Stimulated activated CD4-positive, alpha-beta T cell treated with anti-CD3 and anti-CD28 coated beads, Interleukin-1b, Interleukin-23, amount 100 ng/mL, for 24 hours (primary cell): Measurements from ENCODE around the gene STK33.

ENCODE experiments used
- DNase-seq, 4 experiments: peaks; one replicate each; pipeline ENCODE4 v3.0.0-alpha.2; 2020; ENCODE audit warnings: low read depth in 4 of 4, low spot score in 1 of 4

The STK33 gene

DNA sequence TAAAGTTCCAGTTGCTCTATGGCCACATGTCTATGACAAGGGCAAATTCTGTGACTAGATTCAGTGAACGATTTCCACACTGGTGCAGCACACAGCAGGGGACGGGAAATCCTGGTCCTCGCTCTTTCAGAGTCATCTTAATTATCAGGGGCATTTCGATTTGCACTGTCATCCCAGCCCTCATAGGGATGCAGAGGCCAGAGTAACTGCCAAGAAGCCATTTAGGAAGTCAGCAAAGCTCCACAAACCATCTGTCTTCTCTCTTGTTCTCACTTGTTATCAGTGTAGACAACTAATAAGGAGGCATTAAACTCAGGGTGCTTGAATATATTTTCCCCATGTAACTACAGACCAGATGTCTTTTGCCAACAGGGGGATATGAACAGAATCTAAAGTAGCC lies 151.7 kb downstream of the STK33 start:
- no peak for DNase-seq

GRCh38 chr11:8440649-8441048 lies 153.4 kb downstream of the STK33 start:
- no peak for DNase-seq

GRCh38 chr11:8429483-8429882 lies 164.5 kb downstream of the STK33 start:
- DNase-seq: no peak

DNA sequence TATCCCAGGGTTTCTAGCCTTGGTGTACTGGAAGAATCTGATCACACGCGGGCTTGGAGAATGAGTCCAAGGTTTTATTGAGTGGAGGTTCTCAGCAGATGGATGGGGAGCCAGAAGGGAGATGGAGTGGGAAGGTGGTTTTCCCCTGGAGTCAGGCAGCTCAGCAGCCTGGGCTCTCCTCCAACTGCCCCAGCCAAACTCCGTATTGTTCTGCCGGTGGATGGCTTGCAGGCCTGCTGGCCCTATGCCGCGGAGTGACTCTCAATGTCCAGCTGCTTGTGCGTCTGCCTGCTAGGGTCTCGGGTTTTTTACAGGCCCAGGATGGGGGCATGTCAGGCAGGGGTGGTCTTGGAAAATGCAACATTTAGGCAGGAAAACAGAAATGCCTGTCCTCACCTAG lies 168.0 kb downstream of the STK33 start:
- DNase-seq: no peak

GRCh38 chr11:8415195-8415594 lies 178.8 kb downstream of the STK33 start:
- no peak for DNase-seq

- DNase-seq: no peak
These were observed 185.7 kb downstream of the STK33 start for GRCh38 chr11:8408151-8408941.

DNA sequence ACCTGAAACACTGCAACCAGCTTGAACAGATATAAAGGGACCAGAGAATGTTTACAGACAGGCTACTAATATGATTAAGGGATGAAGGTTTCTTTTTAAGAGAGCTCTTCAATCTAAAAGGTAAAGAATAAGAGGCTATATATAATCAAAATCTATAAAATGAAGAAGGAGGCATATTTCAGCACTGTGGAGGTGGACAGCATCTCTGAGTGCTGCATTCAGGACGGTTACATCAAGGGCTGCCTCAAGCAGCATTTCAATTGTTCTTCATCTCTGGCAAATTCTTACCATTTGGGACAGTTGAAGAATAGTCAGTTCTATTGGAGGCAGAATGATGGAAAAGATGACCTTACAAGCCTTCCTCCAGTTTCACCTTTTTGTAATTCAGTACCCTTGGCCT lies 190.7 kb downstream of the STK33 start:
- no peak for DNase-seq

DNA sequence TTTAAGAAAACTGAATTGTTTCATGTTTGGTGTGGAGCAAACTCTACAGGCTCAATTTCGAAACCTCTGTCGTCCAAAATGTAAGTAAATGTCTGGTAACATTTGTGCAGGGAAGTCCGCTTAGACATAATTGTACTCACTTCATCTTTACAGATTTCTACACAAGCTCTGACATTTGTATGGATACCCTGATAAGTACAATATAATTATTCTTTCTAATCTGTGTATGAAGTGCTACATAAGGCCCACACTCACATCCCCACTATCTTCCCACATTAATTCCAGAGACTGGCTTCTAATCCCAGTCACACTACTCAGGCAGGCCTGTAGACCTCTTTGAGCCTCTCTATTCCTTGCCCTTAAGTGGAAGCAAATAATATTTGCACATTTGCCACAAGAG lies 201.1 kb downstream of the STK33 start:
- DNase-seq: no peak

DNA sequence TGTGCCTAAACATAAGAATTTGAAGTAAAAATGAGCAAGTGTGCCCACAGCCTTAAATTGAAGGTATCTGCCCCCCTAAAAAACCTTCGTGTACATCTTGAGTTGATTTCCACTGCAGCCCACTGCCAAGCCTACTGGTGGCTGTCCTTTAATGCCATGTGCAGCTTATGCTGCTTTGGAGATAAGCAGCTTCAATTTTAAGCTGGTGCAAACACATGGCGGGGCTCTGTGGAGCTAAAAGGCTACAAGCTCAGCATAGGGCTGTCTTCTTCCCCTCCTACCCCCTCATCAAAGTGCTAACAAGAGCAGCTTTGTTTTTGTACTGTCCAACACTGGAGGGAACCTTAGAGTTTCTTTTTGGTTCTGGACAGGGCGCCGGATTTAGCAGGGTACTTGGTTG lies 201.9 kb downstream of the STK33 start:
- no peak for DNase-seq

DNA sequence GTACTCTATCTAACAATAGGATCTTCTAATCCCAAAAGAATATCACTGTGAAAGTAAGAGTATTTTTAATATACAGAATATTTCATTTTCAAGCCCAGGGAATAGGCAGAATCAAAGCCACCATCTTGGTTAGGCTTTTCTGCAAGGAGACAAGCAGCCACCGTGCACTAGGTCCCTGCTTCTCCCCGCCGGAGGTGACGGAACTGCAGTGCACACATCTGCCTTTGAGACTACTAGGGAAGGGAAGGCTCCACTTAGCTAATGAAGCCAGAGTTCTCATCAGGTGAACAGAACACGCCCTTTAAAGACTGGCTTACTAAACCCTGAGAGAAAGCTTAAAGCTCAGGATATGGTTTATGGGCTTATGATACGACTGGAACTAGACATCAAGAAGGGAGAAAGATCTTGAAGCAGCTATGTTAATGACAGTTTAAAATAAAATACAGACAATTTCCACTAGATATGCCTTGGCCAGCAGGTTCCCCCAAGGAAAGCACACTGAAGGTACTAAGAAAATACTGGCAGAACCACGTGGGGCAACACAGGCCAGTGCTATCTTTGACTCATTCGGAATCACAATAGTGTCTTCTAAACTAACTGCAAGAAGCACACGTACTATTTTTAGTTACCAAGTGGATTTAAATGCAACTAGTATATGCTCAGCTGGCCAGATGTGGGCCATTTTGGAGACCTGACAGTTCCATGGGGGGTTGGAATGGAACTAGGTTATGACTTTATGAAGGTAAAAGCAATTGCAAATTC lies 203.0 kb downstream of the STK33 start:
- no peak for DNase-seq

DNA sequence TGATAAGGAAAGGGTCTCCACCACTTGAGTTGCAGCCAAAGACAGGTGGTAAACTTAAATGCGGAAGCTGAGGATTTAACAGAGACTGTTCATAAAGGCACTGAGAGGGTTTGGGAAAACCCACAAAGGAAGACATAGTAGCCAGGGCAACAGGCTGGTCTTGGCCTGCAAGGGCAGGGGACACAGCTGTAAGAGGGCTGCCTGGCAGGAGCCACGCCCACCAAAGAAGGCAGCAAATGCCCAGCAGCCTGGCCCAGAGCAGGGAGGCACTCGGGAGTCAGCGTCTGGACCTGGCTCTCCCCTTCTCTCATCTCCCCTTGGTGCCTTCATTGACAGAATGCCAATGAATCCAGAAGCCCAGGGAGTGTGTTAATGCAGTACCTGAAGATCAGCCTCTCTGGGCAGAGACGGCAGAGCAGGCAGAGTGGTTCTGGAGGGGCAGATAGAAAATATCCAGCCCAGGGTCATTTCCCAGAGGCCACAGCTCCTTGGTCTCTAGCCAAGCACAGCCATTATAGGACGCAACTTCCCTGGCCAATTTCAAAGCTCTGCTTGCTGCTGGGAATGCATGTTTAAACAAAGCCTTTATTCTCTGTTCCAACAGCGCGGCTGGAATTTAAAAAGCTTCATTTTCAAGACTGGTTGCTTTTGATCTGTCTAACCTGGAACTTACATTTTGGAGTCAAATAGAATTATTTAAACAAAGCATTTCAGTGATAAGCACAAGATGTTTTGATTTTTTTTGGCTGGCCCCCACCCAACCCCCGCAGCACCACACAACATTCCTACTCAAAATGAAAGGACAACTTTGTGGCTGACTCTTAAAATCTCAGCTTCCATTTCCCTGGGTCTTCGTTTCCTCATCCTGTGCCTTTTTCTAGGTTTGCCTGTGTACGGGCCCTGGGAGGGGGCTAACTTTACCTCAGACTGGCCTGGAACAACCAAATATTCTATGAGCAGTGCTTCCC lies 204.7 kb downstream of the STK33 start:
- DNase-seq: no peak

DNA sequence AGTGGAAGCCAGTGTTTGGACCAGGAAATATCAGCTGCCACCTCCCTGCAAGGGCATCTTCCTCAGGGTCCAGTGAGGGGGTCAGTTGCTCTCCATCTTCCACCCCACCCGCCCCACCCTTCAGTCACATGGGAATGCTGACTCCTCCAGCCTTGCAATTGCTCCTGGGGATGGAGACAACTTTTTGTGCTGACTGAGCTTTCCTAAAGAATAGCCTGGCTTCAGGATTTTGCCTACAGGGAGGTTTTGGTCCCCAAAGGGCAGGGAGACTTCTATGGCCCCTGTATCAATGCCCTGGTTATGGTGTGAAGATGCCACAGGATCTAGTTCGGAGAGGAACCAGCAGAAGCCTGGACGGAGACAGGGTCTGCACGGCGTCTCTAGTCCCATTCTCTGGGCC lies 206.3 kb downstream of the STK33 start:
- DNase-seq: no peak

GRCh38 chr11:8387141-8387540 lies 206.9 kb downstream of the STK33 start:
- DNase-seq: no peak

DNA sequence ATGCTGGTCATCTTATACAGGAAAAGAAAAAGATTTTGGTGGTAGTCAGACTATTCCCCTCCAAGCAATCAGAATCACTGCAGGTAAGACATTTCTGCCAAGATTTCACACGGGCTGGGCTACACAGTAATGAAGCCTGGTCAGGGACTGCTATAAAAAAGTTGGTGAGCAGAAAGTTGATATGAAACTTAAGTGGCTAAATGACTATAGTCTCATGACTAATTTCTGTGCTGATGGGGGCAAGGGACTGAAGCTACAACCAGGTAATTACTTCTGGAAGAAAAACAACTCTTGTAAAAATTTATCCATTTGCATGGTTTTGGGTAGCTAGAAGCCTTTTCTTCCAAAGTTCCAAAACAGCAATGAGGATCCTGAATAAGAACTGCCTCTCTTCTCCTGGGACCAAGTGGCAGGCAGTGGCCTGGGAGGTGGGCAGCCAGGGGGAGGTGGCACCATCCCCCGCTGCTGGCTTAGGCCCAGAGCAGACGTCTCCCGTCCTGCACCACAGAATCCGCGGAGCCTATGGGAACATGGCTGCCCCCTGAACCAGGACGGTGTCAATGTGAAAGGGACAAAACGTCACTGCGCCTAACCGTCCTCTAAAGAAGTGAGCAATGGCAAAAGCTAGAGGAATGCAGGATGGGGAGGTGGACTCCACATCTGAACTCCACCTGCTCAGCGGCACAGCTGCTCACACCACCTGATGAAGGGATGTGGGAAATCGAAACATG lies 207.7 kb downstream of the STK33 start:
- DNase-seq: no peak

GRCh38 chr11:8384199-8384821 lies 209.7 kb downstream of the STK33 start:
- no peak for DNase-seq

GRCh38 chr11:8383627-8384026 lies 210.4 kb downstream of the STK33 start:
- DNase-seq: no peak

- DNase-seq: no peak
These were observed 210.8 kb downstream of the STK33 start for GRCh38 chr11:8383227-8383626.

- no peak for DNase-seq
These were observed 211.5 kb downstream of the STK33 start for GRCh38 chr11:8382436-8383053.

DNA sequence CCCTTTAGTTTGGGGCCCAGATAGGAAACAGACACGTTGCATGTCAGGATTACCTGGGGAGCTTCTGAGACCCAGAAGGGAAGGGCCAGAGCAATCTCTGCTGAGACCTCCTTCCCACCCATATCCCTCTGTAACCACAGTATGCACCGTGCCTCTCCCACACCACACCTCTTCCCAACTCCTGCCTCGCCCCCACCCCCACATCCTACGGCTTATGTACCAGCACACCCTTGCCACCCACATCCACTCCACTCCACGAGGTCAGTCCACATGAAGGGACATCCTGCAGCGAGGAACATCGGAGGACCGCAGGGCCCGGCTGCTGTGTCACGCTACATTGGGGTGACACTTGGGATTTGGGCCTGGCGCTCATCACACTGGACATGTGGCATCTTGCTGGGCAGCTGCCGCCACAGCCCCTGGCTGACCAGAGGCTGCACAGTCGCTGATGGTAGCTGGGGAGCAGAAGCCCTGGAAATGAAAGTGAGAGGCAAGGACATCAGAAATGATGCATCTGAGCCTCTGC lies 212.1 kb downstream of the STK33 start:
- DNase-seq: no peak

DNA sequence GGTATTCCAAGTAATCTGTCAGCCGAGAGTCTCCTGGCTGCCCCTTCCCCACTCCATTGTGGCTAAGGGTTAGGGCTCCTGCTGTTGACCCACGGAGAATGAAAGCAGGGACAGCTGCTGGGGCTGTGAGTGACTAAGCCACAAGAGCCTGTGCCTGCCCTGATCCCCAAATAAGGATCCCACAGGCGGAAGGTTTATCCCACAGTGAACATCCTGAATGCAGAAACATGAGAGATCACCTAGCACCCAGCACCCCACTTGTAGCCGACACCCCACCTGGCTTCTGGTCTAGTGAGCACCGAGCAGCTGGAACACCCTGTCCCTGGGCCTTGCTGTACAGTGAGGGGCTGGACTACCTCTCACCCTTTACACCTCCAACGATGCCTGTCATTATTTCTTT lies 212.7 kb downstream of the STK33 start:
- DNase-seq: no peak
